ENCODE data around the gene CTNND2. TPM values are rescaled to one million over a fixed set of nuclear protein-coding genes. Genes with fewer than 3 reads are reported as not detected.

Gene CTNND2
- polyA plus RNA-seq, 1 of the 3 experiments (the other 2 are of a cell fraction), result not detected

DNA sequence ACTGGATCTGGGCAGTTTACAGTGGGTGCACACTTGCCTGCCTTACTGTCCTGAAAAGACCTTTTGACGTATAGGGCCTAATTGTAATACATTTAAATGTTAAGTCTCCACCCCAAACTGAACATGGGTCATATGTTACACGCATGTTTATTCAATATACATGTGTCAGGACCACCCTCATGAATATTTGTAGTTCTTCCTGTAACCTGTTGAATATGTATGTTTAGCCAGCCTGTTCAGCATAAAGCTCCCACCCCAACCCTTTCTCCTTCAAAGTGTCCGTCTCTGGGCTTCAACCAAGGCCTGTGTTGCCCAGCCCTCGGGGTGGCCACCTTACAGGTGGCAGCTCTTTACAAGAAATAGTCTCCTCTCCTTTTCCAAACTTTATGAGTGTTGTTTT lies 962.3 kb downstream of the CTNND2 start:
- ChIA-PET CTCF (no interaction called here), POLR2A (no interaction called here)
- DNase-seq, result no peak
- Histone ChIP-seq H3K27ac (ENCODE audit: low read depth in 2 of 2, low read length in 1 of 2) (no peak overlapping the region), H3K9me3 (no peaks in the 10 kb centered on the region), H3K4me3 (ENCODE audit: low read depth in 2 of 2, low read length in 1 of 2) (no peak overlapping the region), H3K36me3 (replicated peaks in 1 of 2; ENCODE audit: control insufficient read depth in 1 of 2, insufficient read depth in 2 of 2, low read length in 1 of 2) (no peaks in the 10 kb centered on the region), H3K4me2 (no peak overlapping the region), H3K9me2 (no peaks in the 10 kb centered on the region), H3K27me3 (ENCODE audit: insufficient read depth) (peaks cover 6% of the 10 kb centered on the region; the same call in 1 of the 2 replicates), H3K4me1 (ENCODE audit: control insufficient read depth in 1 of 2, insufficient read depth in 2 of 2, low read depth in 1 of 2, low read length in 1 of 2) (no peaks in the 10 kb centered on the region), H4K20me1 (ENCODE audit: insufficient read depth) (no peaks in the 10 kb centered on the region), H3K9ac (no peak overlapping the region), H2AFZ (ENCODE audit: low read depth) (no peak overlapping the region), H3F3A (replicated peaks; ENCODE audit: insufficient read depth) (no peaks in the 10 kb centered on the region), H3K79me2 (ENCODE audit: insufficient read depth) (no peaks in the 10 kb centered on the region)
- 44% methylated on average over 4 of the region's 4 CpGs for WGBS (ENCODE audit: low lambda C conversion rate)
- no peak for TF ChIP-seq SIN3A (IDR thresholded peaks at IDR 0.05; ENCODE audit: borderline replicate concordance, low read depth, low read length)
- TF ChIP-seq YY1 (IDR thresholded peaks at IDR 0.05; ENCODE audit: low read depth), result no peak
- TF ChIP-seq TCF12 (IDR thresholded peaks at IDR 0.05), result no peak
- TF ChIP-seq EP300 (IDR thresholded peaks at IDR 0.05; ENCODE audit: borderline replicate concordance in 1 of 2, low read depth in 1 of 2, low read length in 1 of 2), result no peak
- no peak for TF ChIP-seq GATA2 (CRISPR knock-in tag; IDR thresholded peaks at IDR 0.05)
- no peak for TF ChIP-seq PBX3 (IDR thresholded peaks at IDR 0.05)
- TF ChIP-seq, protein P1, sequence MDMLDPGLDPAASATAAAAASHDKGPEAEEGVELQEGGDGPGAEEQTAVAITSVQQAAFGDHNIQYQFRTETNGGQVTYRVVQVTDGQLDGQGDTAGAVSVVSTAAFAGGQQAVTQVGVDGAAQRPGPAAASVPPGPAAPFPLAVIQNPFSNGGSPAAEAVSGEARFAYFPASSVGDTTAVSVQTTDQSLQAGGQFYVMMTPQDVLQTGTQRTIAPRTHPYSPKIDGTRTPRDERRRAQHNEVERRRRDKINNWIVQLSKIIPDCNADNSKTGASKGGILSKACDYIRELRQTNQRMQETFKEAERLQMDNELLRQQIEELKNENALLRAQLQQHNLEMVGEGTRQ (IDR thresholded peaks at IDR 0.05; ENCODE audit: borderline replicate concordance, low read depth, low read length), result no peak
- TF ChIP-seq JUND (IDR thresholded peaks at IDR 0.05), result no peak

DNA sequence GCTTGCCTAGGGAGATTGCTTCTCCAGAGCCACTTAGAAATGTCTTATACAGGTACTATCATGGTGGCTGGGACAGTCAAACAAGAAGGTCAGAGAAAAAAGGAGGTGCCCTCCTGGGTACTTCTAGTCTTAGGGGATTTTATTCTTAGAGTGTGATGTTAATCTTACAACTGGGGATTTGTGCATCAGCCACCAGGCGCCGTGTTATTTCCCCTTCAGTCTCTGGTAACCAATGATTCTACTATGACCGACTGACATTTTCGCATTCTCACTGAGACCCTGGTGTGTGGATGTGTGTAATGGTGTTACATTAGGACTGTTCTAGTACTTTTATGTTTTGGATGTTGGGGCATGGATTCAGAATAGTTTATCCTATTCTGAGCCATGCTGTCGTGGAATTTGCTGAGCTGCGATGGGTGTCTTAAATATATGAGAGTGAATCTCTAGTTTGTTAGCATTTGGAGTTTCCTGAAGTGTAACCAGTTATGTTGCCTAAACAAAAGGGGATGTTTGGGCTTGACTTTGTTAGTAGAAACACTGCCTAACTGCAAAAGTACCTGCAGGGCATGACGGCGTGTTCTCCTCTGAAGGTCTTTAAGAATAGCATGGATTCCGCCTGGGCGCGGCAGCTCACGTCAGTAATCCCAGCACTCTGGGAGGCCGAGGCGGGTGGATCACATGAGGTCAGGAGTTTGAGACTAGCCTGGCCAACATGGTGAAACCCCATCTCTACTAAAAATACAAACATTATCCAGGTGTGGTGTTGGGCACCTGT lies 968.0 kb downstream of the CTNND2 start:
- Histone ChIP-seq H3K4me3 (ENCODE audit: low read depth in 2 of 2, low read length in 1 of 2) (no peak overlapping the region), H3K9me2 (no peaks in the 10 kb centered on the region), H3K36me3 (replicated peaks in 1 of 2; ENCODE audit: control insufficient read depth in 1 of 2, insufficient read depth in 2 of 2, low read length in 1 of 2) (no peaks in the 10 kb centered on the region), H3K4me2 (no peak overlapping the region), H3K79me2 (ENCODE audit: insufficient read depth) (no peaks in the 10 kb centered on the region), H3F3A (replicated peaks; ENCODE audit: insufficient read depth) (no peaks in the 10 kb centered on the region), H3K9ac (no peak overlapping the region), H3K27me3 (ENCODE audit: insufficient read depth) (no peaks in the 10 kb centered on the region; the same call in 1 of the 2 replicates), H3K4me1 (ENCODE audit: control insufficient read depth in 1 of 2, insufficient read depth in 2 of 2, low read depth in 1 of 2, low read length in 1 of 2) (no peaks in the 10 kb centered on the region), H2AFZ (ENCODE audit: low read depth) (no peak overlapping the region), H4K20me1 (ENCODE audit: insufficient read depth) (no peaks in the 10 kb centered on the region), H3K9me3 (no peaks in the 10 kb centered on the region), H3K27ac (ENCODE audit: low read depth in 2 of 2, low read length in 1 of 2) (no peak overlapping the region)
- TF ChIP-seq SMC3 (IDR thresholded peaks at IDR 0.05; ENCODE audit: low read depth, low read length) (no peak), RXRA (IDR thresholded peaks at IDR 0.05; ENCODE audit: borderline replicate concordance, low read depth) (no peak), GATA2 (CRISPR knock-in tag; IDR thresholded peaks at IDR 0.05) (no peak), TAF1 (IDR thresholded peaks at IDR 0.05; ENCODE audit: borderline replicate concordance, low read depth, low read length) (no peak), RCOR1 (IDR thresholded peaks at IDR 0.05; ENCODE audit: low read length) (no peak), NRF1 (IDR thresholded peaks at IDR 0.05; ENCODE audit: low read depth, low read length) (no peak), ELF1 (IDR thresholded peaks at IDR 0.05) (no peak), RFX5 (IDR thresholded peaks at IDR 0.05; ENCODE audit: low read length) (no peak), POLR2AphosphoS5 (IDR thresholded peaks at IDR 0.05; ENCODE audit: low read depth, low read length) (no peak), RAD21 (IDR thresholded peaks at IDR 0.05; ENCODE audit: low read length) (no peak), FOXJ3 (CRISPR knock-in tag; IDR thresholded peaks at IDR 0.05) (no peak), YY1 (IDR thresholded peaks at IDR 0.05; ENCODE audit: low read depth) (no peak), MXI1 (IDR thresholded peaks at IDR 0.05; ENCODE audit: low read depth, low read length) (no peak)
- TF ChIP-seq, protein P1 (IDR thresholded peaks at IDR 0.05; ENCODE audit: borderline replicate concordance, low read depth, low read length), result no peak
- ChIA-PET CTCF (no interaction called here), POLR2A (no interaction called here)
- no peak for DNase-seq
- 61% methylated on average over 14 of the region's 14 CpGs for WGBS (ENCODE audit: low lambda C conversion rate)

Data from SK-N-SH (cell line).